ENCODE measurements around the gene KRT9. TPM values are rescaled to one million over a fixed set of nuclear protein-coding genes. Genes with fewer than 3 reads are reported as not detected.
"Not testable (repeated sequence)": the region's sequence is repeated elsewhere in the genome, so short reads cannot be mapped to it uniquely, and the experiment has no call there.

The KRT9 gene
- total RNA-seq, 2 experiments from 2014 or later: not detected

DNA sequence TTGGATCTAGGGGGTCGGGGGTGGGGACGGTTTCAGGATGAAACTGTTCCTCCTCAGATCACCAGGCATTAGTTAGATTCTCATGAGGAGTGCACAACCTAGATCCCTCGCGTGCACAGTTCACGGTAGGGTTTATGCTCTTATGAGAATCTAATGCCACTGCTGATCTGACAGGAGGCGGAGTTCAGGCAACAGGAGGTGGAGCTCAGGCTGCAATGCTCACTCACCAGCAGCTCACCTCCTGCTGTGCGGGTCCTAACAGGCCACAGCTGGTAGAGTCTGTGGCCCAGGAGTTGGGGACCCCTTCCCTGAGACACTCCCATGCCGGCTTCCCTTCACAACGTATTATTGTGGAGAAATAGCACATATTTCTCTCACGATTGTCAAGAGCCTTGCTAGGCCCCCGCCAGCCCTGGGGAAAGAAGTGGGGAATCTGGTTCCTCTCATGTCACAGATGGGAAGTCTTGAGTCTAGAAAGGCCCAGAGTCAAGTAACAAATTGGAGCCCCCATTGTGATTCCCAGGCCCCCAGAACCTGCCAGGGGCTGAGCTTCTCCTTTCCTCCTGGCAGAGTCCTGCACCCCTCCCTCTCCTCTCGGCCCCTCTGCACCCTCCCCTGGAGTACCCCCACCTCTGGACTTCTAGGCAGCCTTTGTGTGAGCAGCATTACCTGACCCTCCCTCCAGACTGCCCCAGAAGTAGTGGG is 20.9 kb upstream of the KRT9 start:
- H3K4me1 Mint-ChIP-seq: no peaks in the 10 kb centered on the region
- no peak overlapping the region for H3K4me3 Mint-ChIP-seq
- CTCF ChIA-PET: interaction anchor here (1.2 to 1.9 kb wide), 2 partner anchors 8 to 70 kb away, joined by 4 to 5 read pairs; no protein-coding TSS in a partner anchor
- H3K27ac Mint-ChIP-seq: no peak overlapping the region
- no peaks in the 10 kb centered on the region for H3K27me3 Mint-ChIP-seq
- DNase-seq: no peak
- POLR2A ChIA-PET: no interaction called here
- H3K9me3 Mint-ChIP-seq: no peaks in the 10 kb centered on the region
- H3K36me3 Mint-ChIP-seq (ENCODE audit: low read depth): no peaks in the 10 kb centered on the region

DNA sequence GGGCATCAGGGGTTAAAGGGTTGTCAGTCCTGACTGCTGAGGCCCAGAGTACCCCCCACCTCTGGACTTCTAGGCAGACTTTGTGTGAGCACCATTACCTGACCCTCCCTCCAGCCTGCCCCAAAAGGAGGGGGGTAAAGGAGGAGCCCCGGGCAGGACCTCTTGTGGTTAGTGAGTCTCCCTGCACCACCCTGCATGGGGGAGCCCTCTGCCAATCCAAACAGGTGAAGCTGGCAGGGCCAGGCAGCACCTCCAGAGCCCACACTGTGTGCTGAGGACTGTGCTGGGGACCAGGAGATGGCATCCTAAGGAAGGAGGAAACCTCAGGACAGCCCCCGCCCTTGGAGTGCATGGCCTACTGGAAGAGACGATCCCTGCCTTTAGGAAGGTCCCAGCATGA is 17.4 kb upstream of the KRT9 start:
- CTCF ChIA-PET: no interaction called here

DNA sequence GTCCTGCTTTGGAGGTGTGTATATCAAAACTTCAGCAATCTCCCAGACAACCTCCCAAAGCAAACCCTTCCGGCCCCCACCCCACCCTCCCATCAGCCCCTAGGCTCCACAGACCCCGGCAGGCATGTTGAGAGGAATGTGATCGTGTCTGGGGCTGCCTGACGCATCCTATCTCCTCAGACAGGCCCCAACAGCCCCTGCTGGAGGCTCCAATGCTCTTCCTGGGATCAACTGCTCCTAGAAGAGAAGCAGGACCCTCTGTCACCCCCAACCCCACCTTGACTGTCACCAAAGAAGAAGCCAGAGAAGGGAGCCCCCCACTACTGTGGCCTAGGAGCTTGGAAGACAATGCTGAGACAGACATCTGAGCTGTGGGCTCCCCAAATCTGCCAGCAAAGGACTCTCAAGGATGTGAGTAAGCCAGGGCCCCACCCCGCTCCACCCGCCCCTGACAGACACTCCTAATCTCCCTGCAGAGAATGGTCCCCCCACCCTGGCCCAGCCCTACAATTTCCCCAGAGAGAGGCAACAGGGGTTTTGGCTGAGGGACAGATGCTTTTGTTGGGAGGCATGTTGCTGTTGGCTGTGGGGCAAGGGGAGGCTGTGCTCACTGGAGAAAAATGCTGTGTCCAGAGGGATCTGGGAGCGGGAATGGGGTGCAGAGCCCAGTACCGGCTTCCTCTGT is 16.4 kb upstream of the KRT9 start:
- no peak overlapping the region for H3K27ac Mint-ChIP-seq
- ChIA-PET POLR2A (no interaction called here), CTCF (no interaction called here)
- DNase-seq: no peak
- H3K4me1 Mint-ChIP-seq: no peaks in the 10 kb centered on the region
- no peaks in the 10 kb centered on the region for H3K9me3 Mint-ChIP-seq
- H3K36me3 Mint-ChIP-seq (ENCODE audit: low read depth): no peaks in the 10 kb centered on the region
- H3K27me3 Mint-ChIP-seq: no peaks in the 10 kb centered on the region
- no peak overlapping the region for H3K4me3 Mint-ChIP-seq

More for the DNA sequence above, 17.4 kb upstream of the KRT9 start:
- no peak for DNase-seq
- Mint-ChIP-seq H3K9me3 (no peaks in the 10 kb centered on the region), H3K4me1 (no peaks in the 10 kb centered on the region), H3K4me3 (no peak overlapping the region), H3K27me3 (no peaks in the 10 kb centered on the region), H3K27ac (no peak overlapping the region), H3K36me3 (ENCODE audit: low read depth) (no peaks in the 10 kb centered on the region)
- POLR2A ChIA-PET: no interaction called here

DNA sequence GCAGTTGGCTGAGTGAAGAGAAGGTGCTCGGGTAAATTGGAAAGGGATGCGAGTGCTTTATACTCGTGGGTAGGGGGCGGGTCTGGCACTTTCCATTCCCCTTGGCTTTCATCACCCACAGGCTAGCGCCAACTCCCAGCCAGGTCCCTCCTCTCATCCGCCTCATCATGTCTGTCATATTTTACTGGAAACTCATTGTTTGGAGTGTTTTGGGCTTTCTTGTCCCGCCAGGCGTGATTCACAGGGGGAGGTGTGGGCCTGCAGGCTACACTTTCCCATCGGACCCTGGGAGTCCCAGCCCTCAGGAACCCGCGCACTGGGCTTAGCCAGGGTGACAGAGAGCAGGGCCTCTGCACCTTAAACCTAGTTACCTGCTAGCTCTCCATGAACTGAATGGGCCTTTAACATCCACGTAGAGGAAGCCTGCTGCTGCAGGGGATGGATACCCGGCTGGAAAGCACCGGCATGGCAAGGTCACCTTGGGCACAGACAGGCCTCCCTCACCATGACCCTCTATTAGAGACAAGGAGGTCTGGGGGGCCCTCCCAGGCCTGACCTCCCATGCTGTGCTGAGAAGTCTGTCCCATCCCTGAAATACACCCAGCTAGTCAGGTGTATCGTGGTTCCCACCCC is 15.1 kb upstream of the KRT9 start, which contains the start of gene KRT14:
TSS of gene KRT14 (minus strand) at position 33 of the 633 bp plus-strand sequence. CDS start 61 bp downstream, outside the sequence.
- DNase-seq: no peak
- no peaks in the 10 kb centered on the region for H3K27me3 Mint-ChIP-seq
- no peaks in the 10 kb centered on the region for H3K36me3 Mint-ChIP-seq (ENCODE audit: low read depth)
- H3K4me1 Mint-ChIP-seq: no peaks in the 10 kb centered on the region
- CTCF ChIA-PET: interaction anchor here (0.6 kb wide), 1 partner anchor 1581 kb away, joined by 3 read pairs; no protein-coding TSS in a partner anchor
- no peaks in the 10 kb centered on the region for H3K9me3 Mint-ChIP-seq
- H3K4me3 Mint-ChIP-seq: no peak within 1 kb of the TSS
- POLR2A ChIA-PET: no interaction called here
- H3K27ac Mint-ChIP-seq: no peak within 1 kb of the TSS

DNA sequence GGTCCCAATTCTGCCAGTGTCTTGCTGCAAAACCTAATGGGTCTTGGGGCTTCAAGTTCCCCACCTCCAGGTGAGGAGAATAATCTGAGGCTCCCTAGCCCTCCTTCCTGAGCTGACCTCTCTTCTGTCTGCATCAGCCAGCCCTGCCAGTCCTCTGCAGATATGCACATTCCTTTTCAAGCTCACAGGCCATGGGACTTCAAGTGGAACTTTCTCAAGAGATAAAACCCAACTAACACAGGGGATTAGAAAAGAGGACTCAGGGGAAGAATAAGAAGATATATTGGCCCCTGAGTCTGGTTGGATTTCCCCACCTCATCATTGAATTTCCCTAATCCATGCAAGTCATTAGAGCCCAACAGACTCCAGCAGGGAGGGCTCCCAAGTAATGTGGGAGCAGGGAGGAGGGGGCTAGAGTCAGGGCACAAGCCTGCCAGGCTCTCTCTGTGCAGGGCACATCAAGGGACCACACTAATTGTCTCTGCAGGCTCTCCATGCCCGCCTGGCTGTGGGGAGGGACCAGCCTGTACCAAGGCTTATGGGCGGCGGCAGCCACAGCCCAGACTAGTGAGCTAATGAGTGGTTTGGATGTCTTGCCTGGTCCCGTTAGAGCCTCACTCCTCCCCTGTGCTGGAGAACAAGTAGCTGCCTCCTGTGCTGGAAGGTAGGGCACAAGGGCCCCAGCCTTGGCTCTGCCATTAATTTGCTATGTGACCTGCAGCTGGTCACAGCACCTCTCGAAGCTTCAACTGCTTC is 13.6 kb upstream of the KRT9 start:
- DNase-seq: no peak
- peaks cover 6% of the 10 kb centered on the region for H3K27me3 Mint-ChIP-seq
- H3K27ac Mint-ChIP-seq: no peak overlapping the region
- H3K9me3 Mint-ChIP-seq: no peaks in the 10 kb centered on the region
- ChIA-PET CTCF (interaction anchor here (1.0 to 1.3 kb wide), 2 partner anchors 8 to 77 kb away, joined by 3 to 4 read pairs; no protein-coding TSS in a partner anchor), POLR2A (no interaction called here)
- H3K36me3 Mint-ChIP-seq (ENCODE audit: low read depth): no peaks in the 10 kb centered on the region
- H3K4me3 Mint-ChIP-seq: no peak overlapping the region
- no peaks in the 10 kb centered on the region for H3K4me1 Mint-ChIP-seq

DNA sequence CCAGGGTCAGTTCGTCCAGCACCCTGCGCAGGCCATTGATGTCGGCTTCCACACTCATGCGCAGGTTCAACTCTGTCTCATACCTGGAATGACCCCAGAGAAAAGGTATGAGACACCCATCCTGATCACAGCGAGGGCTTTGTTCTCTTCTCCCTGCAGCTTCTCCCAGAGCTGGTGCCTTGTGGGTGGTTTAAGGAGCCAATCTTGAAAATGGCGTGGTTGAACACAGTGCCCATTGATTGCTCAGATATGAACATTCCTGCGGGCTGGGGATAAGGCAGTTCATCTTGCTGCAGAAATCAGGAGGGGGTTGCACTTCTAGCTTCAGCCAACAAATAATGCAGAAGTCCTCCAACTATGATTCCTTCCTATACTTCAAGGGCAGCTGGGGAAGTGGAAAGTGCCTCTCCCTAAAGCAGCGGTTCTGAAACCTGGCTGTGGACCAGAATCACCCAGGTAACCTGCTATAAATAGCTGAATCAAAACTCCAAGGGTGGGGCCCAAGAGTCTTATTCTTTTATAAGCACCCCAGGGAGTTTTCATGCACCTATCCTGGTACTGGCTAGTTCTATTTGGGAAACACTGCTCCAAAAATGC is 12.6 kb upstream of the KRT9 start:
- H3K4me1 Mint-ChIP-seq; POLR2A ChIA-PET; H3K36me3 Mint-ChIP-seq (ENCODE audit: low read depth); H3K4me3 Mint-ChIP-seq; H3K9me3 Mint-ChIP-seq; H3K27ac Mint-ChIP-seq; DNase-seq: not testable (repeated sequence)
- CTCF ChIA-PET: interaction anchor here (0.9 to 1.5 kb wide), 3 partner anchors 9 to 64 kb away, joined by 4 read pairs; no protein-coding TSS in a partner anchor
- H3K27me3 Mint-ChIP-seq: peaks cover 14% of the 10 kb centered on the region

DNA sequence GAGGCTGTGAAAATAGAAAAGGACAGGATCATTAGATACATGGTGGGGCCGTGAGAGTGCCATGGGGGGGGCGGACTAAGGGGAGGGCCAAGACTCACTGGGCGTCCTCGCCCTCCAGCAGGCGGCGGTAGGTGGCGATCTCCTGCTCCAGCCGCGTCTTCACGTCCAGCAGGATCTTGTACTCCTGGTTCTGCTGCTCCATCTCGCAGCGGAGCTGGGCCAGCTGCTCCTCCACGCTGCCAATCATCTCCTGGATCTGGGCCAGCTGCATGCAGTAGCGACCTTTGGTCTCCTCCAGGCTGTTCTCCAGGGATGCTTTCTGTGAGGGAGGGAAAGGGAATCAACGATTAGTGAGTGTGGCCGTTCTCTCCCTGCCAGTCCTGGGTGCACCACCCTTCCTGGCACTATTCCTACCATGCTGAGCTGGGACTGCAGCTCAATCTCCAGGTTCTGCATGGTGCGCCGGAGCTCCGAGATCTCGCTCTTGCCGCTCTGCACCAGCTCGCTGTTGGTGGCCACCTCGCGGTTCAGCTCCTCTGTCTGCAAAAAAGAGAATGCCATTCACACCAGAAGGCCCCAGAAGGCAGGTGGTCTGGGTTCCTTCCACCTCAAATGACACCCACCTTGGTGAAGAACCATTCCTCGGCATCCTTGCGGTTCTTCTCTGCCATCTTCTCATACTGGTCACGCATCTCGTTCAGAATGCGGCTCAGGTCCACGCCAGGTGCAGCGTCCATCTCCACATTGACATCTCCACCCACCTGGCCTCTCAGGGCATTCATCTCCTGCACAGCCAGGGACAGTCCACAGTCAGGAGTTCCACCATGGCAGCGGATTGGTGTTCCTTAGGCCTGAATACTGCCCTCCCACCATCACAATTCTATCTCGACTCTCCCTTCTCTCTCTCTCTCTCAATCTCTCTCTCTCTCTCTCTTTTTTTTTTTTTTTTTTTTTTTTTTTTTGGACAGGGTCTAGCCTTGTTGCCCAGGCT is 11.6 kb upstream of the KRT9 start:
- ChIA-PET POLR2A (no interaction called here), CTCF (interaction anchor here (1.2 to 1.5 kb wide), 2 partner anchors 16 to 35 kb away, joined by 3 to 4 read pairs; no protein-coding TSS in a partner anchor)
- peaks cover 18% of the 10 kb centered on the region for H3K27me3 Mint-ChIP-seq
- no peak for DNase-seq
- H3K9me3 Mint-ChIP-seq: no peaks in the 10 kb centered on the region
- H3K27ac Mint-ChIP-seq: no peak overlapping the region
- H3K4me3 Mint-ChIP-seq: no peak overlapping the region
- no peaks in the 10 kb centered on the region for H3K36me3 Mint-ChIP-seq (ENCODE audit: low read depth)
- H3K4me1 Mint-ChIP-seq: no peaks in the 10 kb centered on the region

DNA sequence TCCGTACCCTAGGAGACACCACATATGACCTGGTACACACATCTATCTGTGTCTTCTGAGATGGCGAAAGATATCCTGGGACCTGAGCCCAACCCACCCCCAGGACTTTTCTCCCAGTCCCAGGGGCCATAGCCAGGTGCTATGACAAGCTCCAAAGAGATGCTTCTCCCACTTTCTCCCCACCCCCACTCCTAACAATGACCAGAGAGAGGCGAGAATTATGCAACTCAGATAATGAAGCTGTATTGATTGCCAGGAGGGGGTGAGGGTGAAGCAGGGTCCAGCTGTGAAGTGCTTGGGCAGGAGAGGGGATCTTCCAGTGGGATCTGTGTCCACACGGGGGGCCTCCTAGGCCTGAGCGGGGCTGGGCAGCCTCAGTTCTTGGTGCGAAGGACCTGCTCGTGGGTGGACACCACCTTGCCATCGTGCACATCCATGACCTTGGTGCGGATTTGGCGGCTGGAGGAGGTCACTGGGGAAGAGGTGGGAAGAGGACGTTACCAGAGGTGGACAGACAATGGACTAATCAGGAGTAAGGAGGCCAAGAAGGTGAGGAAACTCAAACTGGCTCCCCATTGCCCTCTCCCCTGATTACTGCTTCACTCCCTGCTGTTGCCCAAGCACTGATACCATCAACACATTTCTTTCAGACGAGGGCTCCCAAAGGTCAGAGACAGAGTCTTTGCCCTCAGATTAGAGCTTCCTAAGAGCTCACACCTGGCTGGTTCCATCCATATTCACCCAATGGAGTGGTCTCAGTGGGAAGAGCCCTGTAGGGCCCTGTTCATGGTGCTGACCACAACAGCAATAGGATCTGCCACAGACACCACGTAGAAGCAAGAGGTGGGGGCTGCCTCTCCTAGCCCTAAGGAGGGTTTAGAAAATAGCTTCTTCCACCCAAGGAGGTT is 10.5 kb upstream of the KRT9 start:
- H3K4me3 Mint-ChIP-seq; H3K4me1 Mint-ChIP-seq; H3K9me3 Mint-ChIP-seq; H3K27ac Mint-ChIP-seq; DNase-seq; POLR2A ChIA-PET; H3K36me3 Mint-ChIP-seq (ENCODE audit: low read depth): not testable (repeated sequence)
- H3K27me3 Mint-ChIP-seq: peaks cover 25% of the 10 kb centered on the region
- CTCF ChIA-PET: interaction anchor here (0.6 to 1.2 kb wide), 2 partner anchors 15 to 591 kb away, joined by 3 read pairs; no protein-coding TSS in a partner anchor

DNA sequence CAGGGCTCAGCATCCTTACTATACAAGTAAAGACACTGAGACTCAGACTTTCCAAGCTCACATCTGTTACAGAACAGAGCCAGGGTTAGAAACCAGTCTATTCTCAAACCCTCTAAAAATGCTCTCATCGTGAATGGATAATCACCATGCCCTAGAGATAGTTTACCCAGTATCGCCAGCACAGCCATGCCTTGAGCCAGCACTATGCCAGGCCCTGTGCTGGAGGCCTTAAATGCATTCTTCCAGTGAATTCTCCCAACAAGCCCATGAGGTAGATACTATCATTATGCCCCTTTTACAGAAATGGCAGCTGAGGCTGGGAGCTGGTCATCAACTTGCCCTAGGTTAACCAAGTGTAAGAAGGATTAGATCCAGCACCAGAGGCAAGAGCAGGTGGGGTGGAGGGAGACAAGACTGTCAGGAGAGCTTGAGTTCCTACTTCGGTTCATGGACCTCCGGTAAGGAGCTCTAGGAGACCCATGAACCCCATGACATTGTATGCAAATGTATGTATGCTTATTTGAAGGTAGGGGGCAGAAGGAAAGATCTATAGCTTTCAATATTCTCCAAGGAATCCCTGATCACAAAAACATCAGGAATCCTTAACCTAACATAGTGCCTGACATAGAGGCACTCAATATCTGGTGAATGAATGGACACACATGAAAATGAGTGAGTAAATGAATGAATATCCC is 9.7 kb upstream of the KRT9 start:
- peaks cover 27% of the 10 kb centered on the region for H3K27me3 Mint-ChIP-seq
- H3K4me1 Mint-ChIP-seq: no peaks in the 10 kb centered on the region
- no peaks in the 10 kb centered on the region for H3K36me3 Mint-ChIP-seq (ENCODE audit: low read depth)
- H3K27ac Mint-ChIP-seq: no peak overlapping the region
- ChIA-PET CTCF (interaction anchor here (1.4 kb wide), 1 partner anchor 67 kb away, joined by 6 read pairs; no protein-coding TSS in a partner anchor), POLR2A (interaction anchor here (0.7 kb wide), 1 partner anchor 349 kb away, joined by 4 read pairs; the partner anchor contains the start of gene ODAD4)
- H3K4me3 Mint-ChIP-seq: no peak overlapping the region
- no peak for DNase-seq
- no peaks in the 10 kb centered on the region for H3K9me3 Mint-ChIP-seq

DNA sequence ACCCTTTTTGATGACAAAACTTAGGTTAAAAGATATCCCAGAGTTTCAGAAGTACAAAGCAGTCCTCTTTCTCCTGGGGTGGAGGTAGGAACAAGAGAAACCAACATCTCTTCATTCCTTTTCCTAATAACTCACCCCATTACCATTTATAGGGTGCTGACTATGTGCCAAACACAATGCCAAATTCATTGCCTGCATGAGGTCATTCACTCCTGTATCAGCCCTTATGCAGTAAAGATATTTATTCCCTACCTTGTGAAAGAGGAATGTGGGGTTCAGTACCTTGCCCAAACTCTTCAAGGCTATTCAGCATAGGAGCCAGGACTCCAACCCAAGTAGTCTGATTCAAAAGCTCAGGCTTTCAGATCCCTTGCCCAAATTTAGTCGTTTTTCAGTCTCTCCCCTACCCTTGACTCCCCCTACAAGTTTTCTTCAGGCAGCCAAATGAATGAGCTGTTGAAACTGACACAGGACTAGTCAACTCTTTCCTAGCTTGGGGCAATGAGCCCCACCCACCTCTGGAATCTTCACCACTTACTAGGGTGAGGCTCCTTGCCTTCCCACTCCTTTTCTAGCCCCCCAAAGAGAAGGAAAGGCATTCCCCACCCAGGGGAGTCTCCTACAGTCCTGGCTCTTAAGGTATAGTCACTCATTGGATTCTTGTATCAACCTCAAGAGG is 9.0 kb upstream of the KRT9 start:
- Mint-ChIP-seq H3K27ac (no peak overlapping the region), H3K9me3 (no peaks in the 10 kb centered on the region), H3K36me3 (ENCODE audit: low read depth) (no peaks in the 10 kb centered on the region), H3K4me1 (no peaks in the 10 kb centered on the region), H3K27me3 (peaks cover 27% of the 10 kb centered on the region), H3K4me3 (no peak overlapping the region)
- POLR2A ChIA-PET: interaction anchor here (0.7 kb wide), 1 partner anchor 350 kb away, joined by 4 read pairs; the partner anchor contains the start of gene ODAD4
- CTCF ChIA-PET: interaction anchor here (1.4 kb wide), 1 partner anchor 68 kb away, joined by 6 read pairs; no protein-coding TSS in a partner anchor
- no peak for DNase-seq
